ENCODE measurements around the gene NPAS3. TPM values are rescaled to one million over a fixed set of nuclear protein-coding genes. Genes with fewer than 3 reads are reported as not detected.

Gene NPAS3
- polyA plus RNA-seq, 2 of the 4 experiments (the other 2 are of a cell fraction): not detected

DNA sequence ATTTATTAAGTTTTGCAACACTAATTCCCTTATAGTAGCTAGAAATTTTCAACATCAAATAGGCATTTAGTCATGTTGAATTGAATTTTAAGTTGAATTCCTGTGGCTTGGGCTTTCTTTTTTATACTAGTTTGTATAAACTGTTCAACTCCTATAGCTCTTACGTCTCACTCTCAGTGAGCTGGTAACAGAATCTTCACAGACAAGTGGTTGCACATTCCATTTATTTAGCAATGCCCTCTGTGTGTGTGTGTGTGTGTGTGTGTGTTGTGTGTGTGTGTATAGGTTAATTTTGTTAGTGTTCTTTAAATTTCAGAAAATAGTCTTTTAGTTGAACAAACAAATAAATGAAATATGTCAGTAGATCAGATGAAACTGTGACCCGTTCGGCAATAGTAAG is 425.0 kb downstream of the NPAS3 start:
- no peaks in the 10 kb centered on the region for H3K4me1 ChIP-seq
- no peak for FAIRE-seq
- H3K9me3 ChIP-seq: no peaks in the 10 kb centered on the region
- no peak for DNase-seq (ENCODE audit: low read depth in 1 of 2, low spot score in 1 of 2)
- TF ChIP-seq SMC3 (IDR thresholded peaks at IDR 0.05) (no peak), NR3C1 (IDR thresholded peaks at IDR 0.05) (no peak), HDAC2 (IDR thresholded peaks at IDR 0.05) (no peak)
- TF ChIP-seq, protein P1, sequence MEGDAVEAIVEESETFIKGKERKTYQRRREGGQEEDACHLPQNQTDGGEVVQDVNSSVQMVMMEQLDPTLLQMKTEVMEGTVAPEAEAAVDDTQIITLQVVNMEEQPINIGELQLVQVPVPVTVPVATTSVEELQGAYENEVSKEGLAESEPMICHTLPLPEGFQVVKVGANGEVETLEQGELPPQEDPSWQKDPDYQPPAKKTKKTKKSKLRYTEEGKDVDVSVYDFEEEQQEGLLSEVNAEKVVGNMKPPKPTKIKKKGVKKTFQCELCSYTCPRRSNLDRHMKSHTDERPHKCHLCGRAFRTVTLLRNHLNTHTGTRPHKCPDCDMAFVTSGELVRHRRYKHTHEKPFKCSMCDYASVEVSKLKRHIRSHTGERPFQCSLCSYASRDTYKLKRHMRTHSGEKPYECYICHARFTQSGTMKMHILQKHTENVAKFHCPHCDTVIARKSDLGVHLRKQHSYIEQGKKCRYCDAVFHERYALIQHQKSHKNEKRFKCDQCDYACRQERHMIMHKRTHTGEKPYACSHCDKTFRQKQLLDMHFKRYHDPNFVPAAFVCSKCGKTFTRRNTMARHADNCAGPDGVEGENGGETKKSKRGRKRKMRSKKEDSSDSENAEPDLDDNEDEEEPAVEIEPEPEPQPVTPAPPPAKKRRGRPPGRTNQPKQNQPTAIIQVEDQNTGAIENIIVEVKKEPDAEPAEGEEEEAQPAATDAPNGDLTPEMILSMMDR (IDR thresholded peaks at IDR 0.05): no peak
- H3K4me3 ChIP-seq: no peak overlapping the region
- no peak for ATAC-seq
- 56% methylated on average over 3 of the region's 3 CpGs for WGBS (ENCODE audit: missing lambda C conversion rate)
- H3K4me2 ChIP-seq: no peak overlapping the region
- CTCF ChIA-PET: no interaction called here
- POLR2A ChIA-PET: no interaction called here
- H3K27ac ChIP-seq: no peak overlapping the region

DNA sequence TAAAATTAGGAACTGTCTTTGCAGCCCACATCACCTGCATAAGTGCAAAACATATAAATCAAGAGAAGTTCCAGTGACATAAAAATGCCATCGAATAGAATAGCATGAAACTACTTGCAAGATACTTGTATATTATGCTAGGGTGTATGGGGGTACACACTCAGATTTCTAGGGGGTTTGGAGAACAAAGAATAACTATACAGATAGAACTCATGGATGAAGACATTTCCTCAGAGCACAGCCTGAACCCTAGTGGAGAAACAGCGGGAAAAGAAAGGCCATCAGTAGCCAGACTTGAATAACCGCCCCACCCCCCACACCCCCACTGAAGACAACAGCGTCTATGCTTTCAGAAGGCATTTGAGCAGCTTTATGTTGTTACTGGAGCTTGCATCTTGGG is 425.8 kb downstream of the NPAS3 start:
- FAIRE-seq (no peak), ATAC-seq (no peak)

DNA sequence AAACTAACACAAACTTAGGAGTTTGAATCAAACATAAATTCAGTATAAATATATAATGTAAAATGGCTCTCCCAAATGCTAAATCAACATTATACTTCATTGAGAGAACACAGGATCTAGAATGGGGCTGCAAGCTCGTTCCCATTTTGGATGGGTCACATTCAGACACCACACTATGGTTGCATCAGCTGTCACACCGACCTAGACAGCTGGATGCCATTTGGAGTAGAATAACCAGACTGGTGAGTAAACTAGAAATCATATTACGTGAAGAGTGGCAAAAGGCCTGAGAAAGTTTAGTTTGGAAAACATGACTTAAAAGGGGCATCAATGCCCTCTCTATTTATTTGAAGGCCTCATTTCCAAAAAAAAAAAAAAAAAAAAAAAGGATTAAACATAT is 430.4 kb downstream of the NPAS3 start:
- no peak overlapping the region for H3K4me2 ChIP-seq
- H3K4me1 ChIP-seq: no peaks in the 10 kb centered on the region
- H3K9me3 ChIP-seq: no peaks in the 10 kb centered on the region
- FAIRE-seq (no peak), ATAC-seq (no peak), DNase-seq (ENCODE audit: low read depth in 1 of 2, low spot score in 1 of 2) (no peak)
- ChIA-PET POLR2A (no interaction called here), CTCF (no interaction called here)
- TF ChIP-seq ZSCAN20 (CRISPR knock-in tag; IDR thresholded peaks at IDR 0.05) (no peak), TP53 (CRISPR knock-in tag; IDR thresholded peaks at IDR 0.05) (no peak), NR3C1 (IDR thresholded peaks at IDR 0.05) (no peak), EP300 (IDR thresholded peaks at IDR 0.05) (no peak), ZC3H11A (IDR thresholded peaks at IDR 0.05) (no peak), JUNB (IDR thresholded peaks at IDR 0.05) (no peak), MAZ (IDR thresholded peaks at IDR 0.05; ENCODE audit: borderline replicate concordance, low read depth, low read length) (no peak), CHD4 (IDR thresholded peaks at IDR 0.05; ENCODE audit: borderline replicate concordance) (no peak), FOSB (CRISPR knock-in tag; IDR thresholded peaks at IDR 0.05) (no peak)
- TF ChIP-seq, protein P2, sequence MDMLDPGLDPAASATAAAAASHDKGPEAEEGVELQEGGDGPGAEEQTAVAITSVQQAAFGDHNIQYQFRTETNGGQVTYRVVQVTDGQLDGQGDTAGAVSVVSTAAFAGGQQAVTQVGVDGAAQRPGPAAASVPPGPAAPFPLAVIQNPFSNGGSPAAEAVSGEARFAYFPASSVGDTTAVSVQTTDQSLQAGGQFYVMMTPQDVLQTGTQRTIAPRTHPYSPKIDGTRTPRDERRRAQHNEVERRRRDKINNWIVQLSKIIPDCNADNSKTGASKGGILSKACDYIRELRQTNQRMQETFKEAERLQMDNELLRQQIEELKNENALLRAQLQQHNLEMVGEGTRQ (IDR thresholded peaks at IDR 0.05): no peak
- no peak overlapping the region for H3K27ac ChIP-seq
- H3K4me3 ChIP-seq: no peak overlapping the region
- WGBS (ENCODE audit: missing lambda C conversion rate): 2% methylated on average over 3 of the region's 3 CpGs

More for the DNA sequence above, 425.8 kb downstream of the NPAS3 start:
- H3K4me2 ChIP-seq: no peak overlapping the region
- 3% methylated on average over 4 of the region's 4 CpGs for WGBS (ENCODE audit: missing lambda C conversion rate)
- DNase-seq (ENCODE audit: low read depth in 1 of 2, low spot score in 1 of 2): no peak
- POLR2A ChIA-PET: no interaction called here
- no peaks in the 10 kb centered on the region for H3K9me3 ChIP-seq
- H3K4me3 ChIP-seq: no peak overlapping the region
- TF ChIP-seq NR3C1 (IDR thresholded peaks at IDR 0.05): no peak
- no peak for TF ChIP-seq RNF2 (IDR thresholded peaks at IDR 0.05; ENCODE audit: borderline replicate concordance, low read depth)
- TF ChIP-seq, protein P3, sequence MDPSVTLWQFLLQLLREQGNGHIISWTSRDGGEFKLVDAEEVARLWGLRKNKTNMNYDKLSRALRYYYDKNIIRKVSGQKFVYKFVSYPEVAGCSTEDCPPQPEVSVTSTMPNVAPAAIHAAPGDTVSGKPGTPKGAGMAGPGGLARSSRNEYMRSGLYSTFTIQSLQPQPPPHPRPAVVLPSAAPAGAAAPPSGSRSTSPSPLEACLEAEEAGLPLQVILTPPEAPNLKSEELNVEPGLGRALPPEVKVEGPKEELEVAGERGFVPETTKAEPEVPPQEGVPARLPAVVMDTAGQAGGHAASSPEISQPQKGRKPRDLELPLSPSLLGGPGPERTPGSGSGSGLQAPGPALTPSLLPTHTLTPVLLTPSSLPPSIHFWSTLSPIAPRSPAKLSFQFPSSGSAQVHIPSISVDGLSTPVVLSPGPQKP (IDR thresholded peaks at IDR 0.05; ENCODE audit: low read depth, low read length): no peak
- TF ChIP-seq RAD21 (conservative IDR thresholded peaks at IDR 0.05 in 1 of 2, IDR thresholded peaks at IDR 0.05 in 1 of 2): no peak
- no peak for TF ChIP-seq SMC3 (IDR thresholded peaks at IDR 0.05)
- CTCF ChIA-PET: interaction anchor here (0.8 kb wide), 1 partner anchor 47 kb away, joined by 3 read pairs; no protein-coding TSS in a partner anchor
- H3K4me1 ChIP-seq: no peaks in the 10 kb centered on the region
- H3K27ac ChIP-seq: no peak overlapping the region

DNA sequence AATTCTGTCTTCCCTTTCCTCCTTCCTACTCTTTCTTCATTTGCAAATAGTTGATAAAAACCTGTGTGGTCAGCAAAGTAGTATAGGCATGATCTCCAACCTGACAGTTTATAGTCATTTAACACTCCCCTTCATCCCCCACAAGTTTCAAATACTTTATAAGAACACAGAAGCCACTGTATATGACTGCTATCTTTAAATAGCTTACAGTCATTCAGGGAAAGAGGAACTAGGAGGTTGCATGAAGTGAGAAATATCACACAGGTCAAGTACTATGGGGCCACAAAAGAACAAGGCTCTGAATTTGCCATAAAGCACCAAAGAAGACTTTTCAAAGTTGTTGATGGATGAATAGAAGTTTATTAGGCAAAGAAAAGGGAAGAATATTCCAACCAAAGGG is 431.3 kb downstream of the NPAS3 start:
- no peak for ATAC-seq
- no peak for DNase-seq (ENCODE audit: low read depth in 1 of 2, low spot score in 1 of 2)
- Histone ChIP-seq H3K27ac (no peak overlapping the region), H3K4me2 (no peak overlapping the region), H3K4me3 (no peak overlapping the region), H3K4me1 (no peaks in the 10 kb centered on the region), H3K9me3 (no peaks in the 10 kb centered on the region)
- no peak for FAIRE-seq
- ChIA-PET CTCF (no interaction called here), POLR2A (no interaction called here)
- TF ChIP-seq RFX5 (IDR thresholded peaks at IDR 0.05): no peak
- TF ChIP-seq, protein P4, sequence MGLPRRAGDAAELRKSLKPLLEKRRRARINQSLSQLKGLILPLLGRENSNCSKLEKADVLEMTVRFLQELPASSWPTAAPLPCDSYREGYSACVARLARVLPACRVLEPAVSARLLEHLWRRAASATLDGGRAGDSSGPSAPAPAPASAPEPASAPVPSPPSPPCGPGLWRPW (IDR thresholded peaks at IDR 0.05): no peak
- TF ChIP-seq MAZ (IDR thresholded peaks at IDR 0.05; ENCODE audit: borderline replicate concordance, low read depth, low read length): no peak
- no peak for TF ChIP-seq GATA3 (IDR thresholded peaks at IDR 0.05; ENCODE audit: borderline replicate concordance)
- no peak for TF ChIP-seq BHLHE40 (IDR thresholded peaks at IDR 0.05; ENCODE audit: low read depth, low read length)
- TF ChIP-seq CHD2 (IDR thresholded peaks at IDR 0.05; ENCODE audit: low read length, partially characterized antibody): no peak
- TF ChIP-seq SMC3 (IDR thresholded peaks at IDR 0.05): no peak
- TF ChIP-seq, protein P2 (IDR thresholded peaks at IDR 0.05): no peak
- TF ChIP-seq RCOR1 (IDR thresholded peaks at IDR 0.05; ENCODE audit: low read depth, low read length): no peak
- TF ChIP-seq, protein P5, sequence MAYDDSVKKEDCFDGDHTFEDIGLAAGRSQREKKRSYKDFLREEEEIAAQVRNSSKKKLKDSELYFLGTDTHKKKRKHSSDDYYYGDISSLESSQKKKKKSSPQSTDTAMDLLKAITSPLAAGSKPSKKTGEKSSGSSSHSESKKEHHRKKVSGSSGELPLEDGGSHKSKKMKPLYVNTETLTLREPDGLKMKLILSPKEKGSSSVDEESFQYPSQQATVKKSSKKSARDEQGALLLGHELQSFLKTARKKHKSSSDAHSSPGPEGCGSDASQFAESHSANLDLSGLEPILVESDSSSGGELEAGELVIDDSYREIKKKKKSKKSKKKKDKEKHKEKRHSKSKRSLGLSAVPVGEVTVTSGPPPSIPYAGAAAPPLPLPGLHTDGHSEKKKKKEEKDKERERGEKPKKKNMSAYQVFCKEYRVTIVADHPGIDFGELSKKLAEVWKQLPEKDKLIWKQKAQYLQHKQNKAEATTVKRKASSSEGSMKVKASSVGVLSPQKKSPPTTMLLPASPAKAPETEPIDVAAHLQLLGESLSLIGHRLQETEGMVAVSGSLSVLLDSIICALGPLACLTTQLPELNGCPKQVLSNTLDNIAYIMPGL (CRISPR knock-in tag; IDR thresholded peaks at IDR 0.05; ENCODE audit: borderline replicate concordance): no peak
- TF ChIP-seq KDM1A (IDR thresholded peaks at IDR 0.05; ENCODE audit: low read depth): no peak

Measured in A549 (cell line).